Osteoblast (primary cell): Measurements from ENCODE around the gene RASEF. TPM values are rescaled to one million over a fixed set of nuclear protein-coding genes. Genes with fewer than 3 reads are reported as not detected.

Experiments
- DNase-seq: peaks from one replicate; pipeline ENCODE4 v3.0.0; 2011; ENCODE audit warnings: low spot score, mixed read lengths; ENCODE audit not compliant: insufficient read length; ENCODE audit errors: missing footprints
- H2AFZ ChIP-seq: 2 replicates; pipeline ENCODE4 v1.6.0; 2011; ENCODE audit warnings: mild to moderate bottlenecking, low read length
- H3K27ac ChIP-seq: 2 replicates; pipeline ENCODE4 v1.5.1; 2011; ENCODE audit warnings: mild to moderate bottlenecking, low read depth, low read length, moderate library complexity
- H3K27me3 ChIP-seq: 2 replicates; pipeline ENCODE4 v1.6.0; 2012; ENCODE audit warnings: mild to moderate bottlenecking, control low read depth, inconsistent platforms, low read length, moderate library complexity; ENCODE audit not compliant: insufficient read depth
- H3K36me3 ChIP-seq: 2 replicates; pipeline ENCODE4 v1.5.1; 2011; ENCODE audit warnings: mild to moderate bottlenecking, low read length, control low read depth, moderate library complexity; ENCODE audit not compliant: insufficient read depth
- H3K4me1 ChIP-seq: 2 replicates; pipeline ENCODE4 v1.5.1; 2011; ENCODE audit warnings: mild to moderate bottlenecking, low read length, control low read depth, moderate library complexity; ENCODE audit not compliant: insufficient read depth
- H3K4me2 ChIP-seq: 2 replicates; pipeline ENCODE4 v1.6.0; 2011; ENCODE audit warnings: mild to moderate bottlenecking, low read length; ENCODE audit not compliant: insufficient read depth
- H3K4me3 ChIP-seq: fragments of 200-600 bp; sonication (generic); 3 replicates; pipeline ENCODE4 v1.5.1; 2012; ENCODE audit warnings: mild to moderate bottlenecking, low read length, inconsistent platforms; ENCODE audit not compliant: insufficient read depth
- H3K79me2 ChIP-seq: 2 replicates; pipeline ENCODE4 v1.6.0; 2012; ENCODE audit warnings: mild to moderate bottlenecking, low read length, control low read depth, inconsistent platforms; ENCODE audit not compliant: insufficient read depth
- H3K9me3 ChIP-seq: 2 replicates; pipeline ENCODE4 v1.5.1; 2011; ENCODE audit warnings: low read depth, low read length, control low read depth
- H4K20me1 ChIP-seq: 2 replicates; pipeline ENCODE4 v1.6.0; 2012; ENCODE audit warnings: mild to moderate bottlenecking, low read length, control low read depth; ENCODE audit not compliant: insufficient read depth
- total RNA-seq: library from RNA; depleted of rRNA; stranded (reverse); fragments of >200 nt; gene quantifications from 2 replicates; pipeline ENCODE4 v1.2.3, GENCODE V29; 2012
- TF ChIP-seq, protein P1 (sequence below): IDR thresholded peaks from 2 replicates; pipeline ENCODE4 v1.5.1; 2011; ENCODE audit warnings: mild to moderate bottlenecking, low read depth, low read length, moderate library complexity; ENCODE audit errors: extremely low read depth

RASEF gene
- total RNA-seq, 1 donor: 1.4 TPM

DNA sequence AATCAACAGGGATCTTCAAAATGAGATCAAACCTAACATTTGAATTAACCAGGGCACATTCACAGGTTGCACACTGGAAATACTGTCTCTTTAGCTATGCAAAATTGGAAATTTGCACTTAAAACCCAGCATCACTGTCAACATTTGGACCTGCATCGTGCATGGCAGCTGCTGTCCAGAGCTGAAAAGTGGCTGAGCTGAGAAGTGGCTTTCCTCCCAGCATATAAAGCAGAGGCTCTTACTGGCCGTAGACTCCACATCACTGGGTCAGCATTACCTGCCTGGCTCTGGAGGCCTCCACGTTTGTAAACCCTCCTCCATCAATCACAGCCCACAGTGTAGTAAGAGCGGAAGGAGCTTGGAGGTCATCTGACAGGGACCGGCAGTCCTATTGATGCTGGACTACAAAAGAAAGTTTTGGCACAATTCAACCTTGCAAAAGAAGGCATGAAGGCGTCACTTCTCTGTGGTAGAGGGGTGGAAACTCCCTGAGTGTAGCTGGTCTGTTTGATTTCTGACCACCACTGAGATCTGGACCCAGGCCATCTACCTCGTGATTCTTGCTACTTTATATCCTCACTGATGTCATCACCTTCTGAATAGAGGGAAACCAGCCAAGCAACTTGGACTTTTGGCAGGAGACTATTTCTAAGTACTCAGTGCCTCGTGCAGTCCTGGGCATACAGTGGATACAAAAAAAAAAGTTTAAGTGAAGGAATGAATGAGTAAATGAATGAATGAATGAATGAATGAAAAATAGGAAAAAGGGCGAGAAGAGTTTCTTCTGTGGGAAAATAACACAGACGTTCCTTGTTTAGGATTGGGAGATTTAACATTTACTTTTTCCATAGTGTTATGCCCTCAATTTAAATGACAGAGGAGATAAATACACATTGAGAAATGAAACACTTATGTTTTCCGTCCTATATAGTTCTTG is 14.8 kb downstream of the RASEF start:
- no peak for DNase-seq
- H3K4me2 ChIP-seq: no peak overlapping the region

DNA sequence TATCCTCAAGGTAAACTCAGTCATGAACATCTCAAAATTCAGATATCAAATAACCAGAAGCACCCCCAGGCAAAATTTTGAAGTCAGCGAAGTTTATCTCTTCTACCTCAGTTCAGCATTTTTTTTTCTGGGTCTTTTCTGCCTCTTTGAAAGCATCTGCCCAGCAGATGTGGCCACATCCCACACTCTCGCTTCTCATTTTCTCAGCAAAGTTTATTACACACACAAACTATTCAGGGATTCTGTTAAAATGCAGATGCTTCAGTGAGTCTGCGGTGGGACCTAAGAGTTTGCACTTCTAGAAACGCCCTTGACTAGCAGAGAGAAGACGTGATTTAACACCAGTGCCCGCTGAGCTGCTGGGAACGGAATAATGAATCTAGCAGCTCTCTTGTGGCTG is 19.3 kb downstream of the RASEF start:
- Histone ChIP-seq H3K27ac (no peak overlapping the region), H3K4me1 (peaks cover 8% of the 10 kb centered on the region), H3K4me2 (no peak overlapping the region), H4K20me1 (no peaks in the 10 kb centered on the region), H3K79me2 (no peaks in the 10 kb centered on the region), H3K36me3 (no peaks in the 10 kb centered on the region), H2AFZ (no peak overlapping the region), H3K9me3 (no peaks in the 10 kb centered on the region), H3K4me3 (no peak overlapping the region), H3K27me3 (peaks cover 32% of the 10 kb centered on the region)
- DNase-seq: no peak
- TF ChIP-seq, protein P1, sequence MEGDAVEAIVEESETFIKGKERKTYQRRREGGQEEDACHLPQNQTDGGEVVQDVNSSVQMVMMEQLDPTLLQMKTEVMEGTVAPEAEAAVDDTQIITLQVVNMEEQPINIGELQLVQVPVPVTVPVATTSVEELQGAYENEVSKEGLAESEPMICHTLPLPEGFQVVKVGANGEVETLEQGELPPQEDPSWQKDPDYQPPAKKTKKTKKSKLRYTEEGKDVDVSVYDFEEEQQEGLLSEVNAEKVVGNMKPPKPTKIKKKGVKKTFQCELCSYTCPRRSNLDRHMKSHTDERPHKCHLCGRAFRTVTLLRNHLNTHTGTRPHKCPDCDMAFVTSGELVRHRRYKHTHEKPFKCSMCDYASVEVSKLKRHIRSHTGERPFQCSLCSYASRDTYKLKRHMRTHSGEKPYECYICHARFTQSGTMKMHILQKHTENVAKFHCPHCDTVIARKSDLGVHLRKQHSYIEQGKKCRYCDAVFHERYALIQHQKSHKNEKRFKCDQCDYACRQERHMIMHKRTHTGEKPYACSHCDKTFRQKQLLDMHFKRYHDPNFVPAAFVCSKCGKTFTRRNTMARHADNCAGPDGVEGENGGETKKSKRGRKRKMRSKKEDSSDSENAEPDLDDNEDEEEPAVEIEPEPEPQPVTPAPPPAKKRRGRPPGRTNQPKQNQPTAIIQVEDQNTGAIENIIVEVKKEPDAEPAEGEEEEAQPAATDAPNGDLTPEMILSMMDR: no peak

More for the DNA sequence above, 14.8 kb downstream of the RASEF start:
- Histone ChIP-seq H3K4me3 (no peak overlapping the region), H3K79me2 (no peaks in the 10 kb centered on the region), H3K27me3 (peaks cover 31% of the 10 kb centered on the region), H4K20me1 (no peaks in the 10 kb centered on the region), H3K27ac (no peak overlapping the region), H3K9me3 (no peaks in the 10 kb centered on the region), H3K4me1 (no peaks in the 10 kb centered on the region), H3K36me3 (no peaks in the 10 kb centered on the region), H2AFZ (no peak overlapping the region)
- TF ChIP-seq, protein P1: no peak

DNA sequence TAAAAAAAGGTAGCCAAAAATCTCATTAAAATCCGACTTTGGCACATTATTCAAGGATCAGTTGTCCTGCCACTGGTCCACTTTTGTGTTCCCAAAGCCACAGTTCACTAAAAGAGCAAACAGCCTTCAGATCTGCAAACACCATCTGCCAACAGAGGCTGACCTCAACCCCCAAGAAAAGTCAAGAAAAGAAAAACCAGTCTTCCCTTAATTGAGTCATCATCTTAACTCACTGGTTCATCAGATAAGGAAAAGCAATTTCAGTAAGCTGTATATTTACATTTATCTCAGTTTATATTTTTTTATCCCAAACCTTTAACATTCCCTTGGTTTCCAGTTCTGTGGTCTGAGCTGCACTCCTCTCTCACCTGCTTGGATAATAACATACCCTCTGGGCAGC is 21.2 kb downstream of the RASEF start:
- Histone ChIP-seq H3K27ac (no peak overlapping the region), H3K27me3 (peaks cover 31% of the 10 kb centered on the region), H3K4me1 (peaks cover 8% of the 10 kb centered on the region), H4K20me1 (no peaks in the 10 kb centered on the region), H2AFZ (no peak overlapping the region), H3K36me3 (no peaks in the 10 kb centered on the region), H3K9me3 (no peaks in the 10 kb centered on the region), H3K4me2 (no peak overlapping the region), H3K4me3 (no peak overlapping the region), H3K79me2 (no peaks in the 10 kb centered on the region)
- TF ChIP-seq, protein P1: no peak
- DNase-seq: no peak

DNA sequence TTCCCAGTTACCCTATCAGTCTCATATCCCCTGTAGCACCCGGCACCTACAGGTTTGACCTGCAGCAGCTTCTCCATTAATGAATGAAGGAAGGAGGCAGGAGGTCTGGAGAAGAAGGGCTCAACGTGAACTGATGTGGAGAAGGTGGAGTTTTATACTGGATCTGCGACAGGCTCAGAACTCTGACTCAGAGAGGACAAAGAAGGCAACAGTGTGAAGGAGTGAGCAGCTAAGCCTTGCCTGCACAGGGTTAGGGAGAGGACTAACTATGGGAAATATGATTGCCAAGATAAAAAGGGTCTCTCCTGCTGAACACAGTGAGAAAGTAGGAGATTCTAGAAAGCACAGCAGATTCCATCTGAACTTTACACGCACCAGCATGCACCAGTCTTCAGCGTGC is 23.6 kb downstream of the RASEF start:
- Histone ChIP-seq H3K4me2 (no peak overlapping the region), H3K4me3 (no peak overlapping the region), H3K36me3 (no peaks in the 10 kb centered on the region), H2AFZ (peak overlapping the region; percentile 47), H3K9me3 (no peaks in the 10 kb centered on the region), H3K79me2 (no peaks in the 10 kb centered on the region), H3K4me1 (peaks cover 8% of the 10 kb centered on the region), H4K20me1 (no peaks in the 10 kb centered on the region), H3K27me3 (peaks cover 13% of the 10 kb centered on the region), H3K27ac (no peak overlapping the region)
- no peak for DNase-seq
- TF ChIP-seq, protein P1: no peak
